GM12892 (cell line): ENCODE results near the gene APOA5.

Experiments
- POLR2A ChIP-seq: IDR thresholded peaks from 2 replicates; pipeline ENCODE4 v1.6.1; 2011; ENCODE audit warnings: low read depth, low read length, control low read depth
- POLR2AphosphoS5 ChIP-seq: IDR thresholded peaks from 2 replicates; pipeline ENCODE4 v1.6.1; 2011; ENCODE audit warnings: low read depth, low read length, control low read depth
- TAF1 ChIP-seq: IDR thresholded peaks from 2 replicates; pipeline ENCODE4 v1.6.1; 2011; ENCODE audit warnings: low read depth, mild to moderate bottlenecking, control low read depth, low read length, borderline replicate concordance

GRCh38 chr11:116827461-116827860 lies 35.8 kb upstream of the APOA5 start:
- TF ChIP-seq POLR2AphosphoS5 (no peak), POLR2A (no peak), TAF1 (no peak)
